OCI-LY1 (cell line): ENCODE measurements around the gene SH3RF3.

Experiments
- H2AFZ ChIP-seq: fragments of 200-600 bp; sonication (generic), shearing (Covaris generic); 2 replicates; pipeline ENCODE4 v1.6.0; 2014; ENCODE audit warnings: antibody characterized with exemption, mild to moderate bottlenecking, low read length
- H3F3A ChIP-seq: fragments of 200-600 bp; sonication (generic), shearing (Covaris generic); 2 replicates; pipeline ENCODE4 v1.6.0; 2014; ENCODE audit warnings: mild to moderate bottlenecking, antibody characterized with exemption, low read length, moderate library complexity; ENCODE audit not compliant: insufficient read depth
- H3K27ac ChIP-seq: fragments of 200-600 bp; sonication (generic); 2 replicates; pipeline ENCODE4 v1.5.1; 2014; ENCODE audit warnings: low read length, mixed run types, mild to moderate bottlenecking, low read depth; ENCODE audit not compliant: poor library complexity, severe bottlenecking
- H3K27me3 ChIP-seq: fragments of 200-600 bp; sonication (generic); 2 replicates; pipeline ENCODE4 v1.6.0; 2014; ENCODE audit warnings: antibody characterized with exemption, mild to moderate bottlenecking, low read length, moderate library complexity; ENCODE audit not compliant: insufficient read depth
- H3K36me3 ChIP-seq: fragments of 200-600 bp; sonication (generic); 2 replicates; pipeline ENCODE4 v1.6.1; 2014; ENCODE audit warnings: mild to moderate bottlenecking, antibody characterized with exemption, low read length, moderate library complexity, mixed read lengths; ENCODE audit not compliant: insufficient read depth
- H3K4me1 ChIP-seq: fragments of 200-600 bp; sonication (generic); 2 replicates; pipeline ENCODE4 v1.5.1; 2014; ENCODE audit warnings: mild to moderate bottlenecking, low read length, moderate library complexity; ENCODE audit not compliant: insufficient read depth, severe bottlenecking
- H3K4me2 ChIP-seq: fragments of 200-600 bp; sonication (generic), shearing (Covaris generic); 2 replicates; pipeline ENCODE4 v1.6.1; 2014; ENCODE audit warnings: low read length
- H3K4me3 ChIP-seq: fragments of 200-600 bp; sonication (generic); 2 replicates; pipeline ENCODE4 v1.5.1; 2014; ENCODE audit warnings: low read length, low read depth, mild to moderate bottlenecking, mixed read lengths; ENCODE audit not compliant: poor library complexity, severe bottlenecking
- H3K79me2 ChIP-seq: fragments of 200-600 bp; shearing (Covaris generic); 2 replicates; pipeline ENCODE4 v1.6.1; 2016; ENCODE audit warnings: mixed run types, low read length, mixed read lengths; ENCODE audit not compliant: insufficient read depth
- H3K9ac ChIP-seq: fragments of 200-600 bp; sonication (generic), shearing (Covaris generic); 2 replicates; pipeline ENCODE4 v1.6.1; 2014; ENCODE audit warnings: mild to moderate bottlenecking, low read length, mixed read lengths
- H3K9me2 ChIP-seq: fragments of 200-600 bp; sonication (generic), shearing (Covaris generic); 2 replicates; pipeline ENCODE4 v1.6.1; 2014; ENCODE audit warnings: low read depth, mild to moderate bottlenecking, low read length, mixed read lengths
- H3K9me3 ChIP-seq: fragments of 200-600 bp; shearing (Covaris generic); 2 replicates; pipeline ENCODE4 v1.6.1; 2014; ENCODE audit warnings: low read length, mixed read lengths
- H4K20me1 ChIP-seq: fragments of 200-600 bp; sonication (generic), shearing (Covaris generic); 2 replicates; pipeline ENCODE4 v1.6.0; 2016; ENCODE audit warnings: mild to moderate bottlenecking, low read length; ENCODE audit not compliant: insufficient read depth
- CTCF ChIP-seq: fragments of 200-600 bp; sonication (generic), shearing (Covaris generic); IDR thresholded peaks from 2 replicates; pipeline ENCODE4 v1.5.1; 2017; ENCODE audit warnings: mild to moderate bottlenecking, antibody characterized with exemption, low read length, moderate library complexity, mixed read lengths
- EZH2 ChIP-seq: fragments of 200-600 bp; sonication (generic), shearing (Covaris generic); IDR thresholded peaks from 2 replicates; pipeline ENCODE4 v1.8.0; 2017; ENCODE audit warnings: borderline replicate concordance, mixed run types, mild to moderate bottlenecking, antibody characterized with exemption, low read length, moderate library complexity, mixed read lengths

SH3RF3 gene

GRCh38 chr2:109285244-109285651, 156.2 kb downstream of the SH3RF3 start:
- H3K36me3 ChIP-seq: no peaks in the 10 kb centered on the region
- H3K9me3 ChIP-seq: no peaks in the 10 kb centered on the region
- TF ChIP-seq CTCF: no peak
- TF ChIP-seq EZH2: no peak
- no peak overlapping the region for H2AFZ ChIP-seq
- no peak overlapping the region for H3K4me2 ChIP-seq
- H3K27me3 ChIP-seq: peaks cover 3% of the 10 kb centered on the region; the same call in 1 of the 2 replicates
- no peak overlapping the region for H3K9ac ChIP-seq
- H3K27ac ChIP-seq: no peak overlapping the region
- no peak overlapping the region for H3K4me3 ChIP-seq
- no peaks in the 10 kb centered on the region for H3K4me1 ChIP-seq
- H3K9me2 ChIP-seq: no peaks in the 10 kb centered on the region
- no peaks in the 10 kb centered on the region for H3K79me2 ChIP-seq
- H4K20me1 ChIP-seq: no peaks in the 10 kb centered on the region
- no peaks in the 10 kb centered on the region for H3F3A ChIP-seq

GRCh38 chr2:109287413-109287812, 158.4 kb downstream of the SH3RF3 start:
- H3K4me2 ChIP-seq: no peak overlapping the region
- H3F3A ChIP-seq: no peaks in the 10 kb centered on the region
- no peaks in the 10 kb centered on the region for H3K79me2 ChIP-seq

GRCh38 chr2:109287838-109288237, 158.8 kb downstream of the SH3RF3 start:
- no peak overlapping the region for H3K4me2 ChIP-seq
- H3K4me1 ChIP-seq: no peaks in the 10 kb centered on the region
- H3K4me3 ChIP-seq: no peak overlapping the region
- H3K9me3 ChIP-seq: no peaks in the 10 kb centered on the region
- H3K27ac ChIP-seq: no peak overlapping the region
- TF ChIP-seq CTCF (no peak), EZH2 (no peak)
- no peaks in the 10 kb centered on the region for H3K9me2 ChIP-seq
- H3K27me3 ChIP-seq: peaks cover 3% of the 10 kb centered on the region; the same call in 1 of the 2 replicates
- H3F3A ChIP-seq: no peaks in the 10 kb centered on the region
- H3K9ac ChIP-seq: no peak overlapping the region
- no peaks in the 10 kb centered on the region for H3K79me2 ChIP-seq
- no peak overlapping the region for H2AFZ ChIP-seq
- H3K36me3 ChIP-seq: no peaks in the 10 kb centered on the region
- no peaks in the 10 kb centered on the region for H4K20me1 ChIP-seq

More at GRCh38 chr2:109287413-109287812, 158.4 kb downstream of the SH3RF3 start:
- Histone ChIP-seq H3K9me2 (no peaks in the 10 kb centered on the region), H3K9me3 (no peaks in the 10 kb centered on the region), H3K4me1 (no peaks in the 10 kb centered on the region), H3K27me3 (peaks cover 3% of the 10 kb centered on the region; the same call in 1 of the 2 replicates), H4K20me1 (no peaks in the 10 kb centered on the region), H3K27ac (no peak overlapping the region), H3K36me3 (no peaks in the 10 kb centered on the region), H2AFZ (no peak overlapping the region), H3K9ac (no peak overlapping the region), H3K4me3 (no peak overlapping the region)
- no peak for TF ChIP-seq EZH2
- no peak for TF ChIP-seq CTCF
